Measurements from ENCODE around the gene CUX1.

The CUX1 gene

DNA sequence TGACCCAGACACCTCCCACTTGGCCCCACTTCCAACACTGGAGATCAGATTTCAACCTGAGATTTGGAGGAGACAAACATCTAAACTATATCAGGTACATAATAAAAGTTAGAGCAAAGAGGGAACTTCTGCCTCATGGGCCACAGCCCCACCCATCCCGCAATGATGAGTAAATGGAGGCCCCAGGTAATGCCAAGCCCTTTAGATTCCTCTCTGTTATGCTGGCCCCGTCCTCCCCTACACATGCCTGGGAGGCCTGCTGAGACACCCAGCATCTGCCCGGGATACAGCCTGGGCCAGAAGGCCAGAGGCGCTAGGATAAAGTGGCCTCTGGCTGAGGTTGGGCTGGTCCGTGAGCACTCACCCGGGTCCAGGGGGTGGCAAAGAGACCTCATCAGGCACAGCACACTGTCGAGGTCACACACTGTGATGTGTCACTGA, 283.7 kb downstream of the CUX1 start:
- H3K27ac ChIP-seq (ENCODE audit: low read depth, low read length) = no peak overlapping the region
- H3K36me3 ChIP-seq (ENCODE audit: insufficient read depth, low read length) = peaks cover 8% of the 10 kb centered on the region; the same call in 1 of the 2 replicates
- no peaks in the 10 kb centered on the region for H3K4me1 ChIP-seq (ENCODE audit: control insufficient read depth, insufficient read depth, low read length, unreplicated experiment)
- no peaks in the 10 kb centered on the region for H3K79me2 ChIP-seq (ENCODE audit: control insufficient read depth, insufficient read depth, low read length, unreplicated experiment)
- H3K4me3 ChIP-seq (ENCODE audit: low read depth, low read length) = no peak overlapping the region
- no peak overlapping the region for H2AFZ ChIP-seq (ENCODE audit: low read length, unreplicated experiment)
- H3K27me3 ChIP-seq (ENCODE audit: insufficient read depth, low read length) = no peaks in the 10 kb centered on the region

DNA sequence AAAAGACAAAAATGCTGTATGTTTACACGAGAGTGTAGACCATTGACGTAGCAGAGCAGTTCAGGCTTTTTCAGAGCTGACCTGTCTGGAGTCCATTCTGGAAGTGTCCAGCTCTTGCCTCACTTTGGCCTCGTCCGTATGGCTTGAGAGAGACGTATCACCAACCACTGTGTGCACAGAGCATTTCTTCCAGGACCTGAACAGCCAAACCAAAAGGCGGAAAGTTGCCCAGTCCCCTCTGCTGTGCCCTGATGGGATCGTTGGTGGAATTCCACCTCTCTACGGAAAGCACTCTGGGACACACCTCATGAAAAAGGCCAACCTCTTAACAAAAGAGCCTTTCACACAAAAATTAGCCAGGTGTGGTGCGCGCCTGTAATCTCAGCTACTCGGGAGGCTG, 284.5 kb downstream of the CUX1 start:
- Histone ChIP-seq H3K4me1 (ENCODE audit: control insufficient read depth, insufficient read depth, low read length, unreplicated experiment) (no peaks in the 10 kb centered on the region), H3K27ac (ENCODE audit: low read depth, low read length) (no peak overlapping the region), H3K79me2 (ENCODE audit: control insufficient read depth, insufficient read depth, low read length, unreplicated experiment) (no peaks in the 10 kb centered on the region), H3K4me3 (ENCODE audit: low read depth, low read length) (no peak overlapping the region), H2AFZ (ENCODE audit: low read length, unreplicated experiment) (no peak overlapping the region), H3K36me3 (ENCODE audit: insufficient read depth, low read length) (peaks cover 8% of the 10 kb centered on the region; the same call in 1 of the 2 replicates), H3K27me3 (ENCODE audit: insufficient read depth, low read length) (no peaks in the 10 kb centered on the region)

DNA sequence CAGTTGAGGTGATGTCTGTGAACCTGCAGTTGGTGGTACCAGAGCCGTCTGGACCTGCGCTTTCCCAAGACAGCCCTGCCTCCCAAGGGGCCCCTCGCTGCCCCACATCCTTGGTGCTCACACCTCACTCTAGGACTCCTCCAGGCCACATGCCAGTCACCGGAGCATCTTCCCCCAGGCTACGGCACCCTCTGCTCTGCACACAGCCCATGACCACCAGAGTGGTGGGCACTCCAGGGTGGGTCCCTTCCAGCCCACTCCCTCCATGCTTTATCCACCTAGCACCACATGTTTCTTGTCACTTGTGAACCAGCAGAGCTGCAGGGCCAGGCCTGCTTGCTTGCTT, 285.6 kb downstream of the CUX1 start:
- Histone ChIP-seq H3K36me3 (ENCODE audit: insufficient read depth, low read length) (0 out of 2 replicates have a peak, but pooled peaks cover 5% of the 10 kb centered on the region), H3K27ac (ENCODE audit: low read depth, low read length) (no peak overlapping the region), H3K4me1 (ENCODE audit: control insufficient read depth, insufficient read depth, low read length, unreplicated experiment) (no peaks in the 10 kb centered on the region), H3K27me3 (ENCODE audit: insufficient read depth, low read length) (no peaks in the 10 kb centered on the region), H3K4me3 (ENCODE audit: low read depth, low read length) (no peak overlapping the region), H3K79me2 (ENCODE audit: control insufficient read depth, insufficient read depth, low read length, unreplicated experiment) (no peaks in the 10 kb centered on the region), H2AFZ (ENCODE audit: low read length, unreplicated experiment) (no peak overlapping the region)

DNA sequence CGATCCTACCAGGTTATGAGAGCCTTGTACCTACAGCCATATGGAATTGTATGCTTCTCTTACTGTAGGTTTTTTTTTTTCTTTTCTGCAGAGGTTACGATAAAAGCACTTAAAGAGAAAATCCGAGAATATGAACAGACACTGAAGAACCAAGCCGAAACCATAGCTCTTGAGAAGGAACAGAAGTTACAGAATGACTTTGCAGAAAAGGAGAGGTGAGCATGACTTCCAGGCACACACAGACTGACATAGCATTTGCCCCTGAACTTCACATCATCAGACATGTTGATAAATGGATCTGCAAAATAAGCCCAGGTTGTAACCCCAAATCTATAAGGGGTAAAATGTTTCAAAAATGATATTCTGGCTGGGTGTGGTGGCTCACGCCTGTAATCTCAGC, 286.8 kb downstream of the CUX1 start:
- Histone ChIP-seq H3K27ac (ENCODE audit: low read depth, low read length) (no peak overlapping the region), H3K79me2 (ENCODE audit: control insufficient read depth, insufficient read depth, low read length, unreplicated experiment) (no peaks in the 10 kb centered on the region), H2AFZ (ENCODE audit: low read length, unreplicated experiment) (no peak overlapping the region), H3K4me3 (ENCODE audit: low read depth, low read length) (no peak overlapping the region), H3K36me3 (ENCODE audit: insufficient read depth, low read length) (0 out of 2 replicates have a peak, but pooled peaks cover 5% of the 10 kb centered on the region), H3K27me3 (ENCODE audit: insufficient read depth, low read length) (no peaks in the 10 kb centered on the region), H3K4me1 (ENCODE audit: control insufficient read depth, insufficient read depth, low read length, unreplicated experiment) (no peaks in the 10 kb centered on the region)

DNA sequence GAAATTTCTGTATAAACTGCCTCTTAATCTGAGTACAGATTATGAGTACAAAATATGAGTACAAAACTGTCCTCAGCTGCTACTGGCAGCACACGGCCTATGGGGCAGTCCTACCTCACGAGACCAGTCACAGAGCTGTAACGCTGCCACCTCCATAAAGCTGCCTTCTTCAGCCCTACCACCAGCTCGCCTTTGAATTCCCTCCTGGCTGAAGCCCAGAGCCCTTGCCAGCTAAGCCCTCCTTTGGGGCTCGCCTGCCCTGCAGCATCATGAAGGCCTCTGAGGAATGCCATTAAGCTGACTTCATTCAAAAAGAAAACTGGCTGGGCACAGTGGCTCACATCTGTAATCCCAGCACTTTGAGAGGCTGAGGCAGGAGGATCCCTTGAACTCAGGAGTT, 289.2 kb downstream of the CUX1 start:
- Histone ChIP-seq H3K27me3 (ENCODE audit: insufficient read depth, low read length) (no peaks in the 10 kb centered on the region), H2AFZ (ENCODE audit: low read length, unreplicated experiment) (no peak overlapping the region), H3K36me3 (ENCODE audit: insufficient read depth, low read length) (peaks cover 5% of the 10 kb centered on the region; the same call in 1 of the 2 replicates), H3K4me1 (ENCODE audit: control insufficient read depth, insufficient read depth, low read length, unreplicated experiment) (no peaks in the 10 kb centered on the region), H3K4me3 (ENCODE audit: low read depth, low read length) (no peak overlapping the region), H3K79me2 (ENCODE audit: control insufficient read depth, insufficient read depth, low read length, unreplicated experiment) (no peaks in the 10 kb centered on the region), H3K27ac (ENCODE audit: low read depth, low read length) (no peak overlapping the region)

DNA sequence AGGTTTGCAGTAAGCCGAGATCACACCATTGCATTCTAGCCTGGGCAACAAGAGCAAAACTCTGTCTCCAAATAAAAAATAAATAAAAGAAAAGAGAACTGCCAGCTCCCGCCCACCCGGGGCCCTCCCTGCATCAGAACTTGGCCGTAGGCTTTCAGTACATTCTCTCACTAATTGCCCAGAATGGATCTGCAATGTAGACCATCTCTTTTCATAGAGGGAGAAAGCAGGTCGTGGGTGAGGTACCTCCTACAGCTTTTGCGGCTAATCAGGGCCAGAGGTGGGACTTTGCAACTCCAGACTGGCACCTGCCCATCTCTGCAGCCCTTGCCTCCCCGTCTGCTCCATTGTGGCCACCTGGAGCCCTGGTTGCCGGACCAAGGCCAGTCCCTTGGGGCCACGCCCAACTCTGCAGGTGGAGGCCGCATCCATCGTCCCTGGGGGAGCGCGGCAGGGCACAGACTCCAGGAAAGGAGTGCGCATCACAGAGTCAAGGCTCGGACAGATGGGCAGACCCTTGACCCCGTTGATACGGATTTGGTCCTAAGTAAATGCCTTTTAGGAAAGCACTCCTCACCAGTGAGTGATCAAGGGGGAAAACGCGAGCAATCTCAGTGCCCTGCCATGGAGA, 290.2 kb downstream of the CUX1 start:
- Histone ChIP-seq H3K4me1 (ENCODE audit: control insufficient read depth, insufficient read depth, low read length, unreplicated experiment) (no peaks in the 10 kb centered on the region), H2AFZ (ENCODE audit: low read length, unreplicated experiment) (no peak overlapping the region), H3K36me3 (ENCODE audit: insufficient read depth, low read length) (peaks cover 5% of the 10 kb centered on the region; the same call in 1 of the 2 replicates), H3K27ac (ENCODE audit: low read depth, low read length) (no peak overlapping the region), H3K4me3 (ENCODE audit: low read depth, low read length) (no peak overlapping the region), H3K79me2 (ENCODE audit: control insufficient read depth, insufficient read depth, low read length, unreplicated experiment) (no peaks in the 10 kb centered on the region), H3K27me3 (ENCODE audit: insufficient read depth, low read length) (no peaks in the 10 kb centered on the region)

DNA sequence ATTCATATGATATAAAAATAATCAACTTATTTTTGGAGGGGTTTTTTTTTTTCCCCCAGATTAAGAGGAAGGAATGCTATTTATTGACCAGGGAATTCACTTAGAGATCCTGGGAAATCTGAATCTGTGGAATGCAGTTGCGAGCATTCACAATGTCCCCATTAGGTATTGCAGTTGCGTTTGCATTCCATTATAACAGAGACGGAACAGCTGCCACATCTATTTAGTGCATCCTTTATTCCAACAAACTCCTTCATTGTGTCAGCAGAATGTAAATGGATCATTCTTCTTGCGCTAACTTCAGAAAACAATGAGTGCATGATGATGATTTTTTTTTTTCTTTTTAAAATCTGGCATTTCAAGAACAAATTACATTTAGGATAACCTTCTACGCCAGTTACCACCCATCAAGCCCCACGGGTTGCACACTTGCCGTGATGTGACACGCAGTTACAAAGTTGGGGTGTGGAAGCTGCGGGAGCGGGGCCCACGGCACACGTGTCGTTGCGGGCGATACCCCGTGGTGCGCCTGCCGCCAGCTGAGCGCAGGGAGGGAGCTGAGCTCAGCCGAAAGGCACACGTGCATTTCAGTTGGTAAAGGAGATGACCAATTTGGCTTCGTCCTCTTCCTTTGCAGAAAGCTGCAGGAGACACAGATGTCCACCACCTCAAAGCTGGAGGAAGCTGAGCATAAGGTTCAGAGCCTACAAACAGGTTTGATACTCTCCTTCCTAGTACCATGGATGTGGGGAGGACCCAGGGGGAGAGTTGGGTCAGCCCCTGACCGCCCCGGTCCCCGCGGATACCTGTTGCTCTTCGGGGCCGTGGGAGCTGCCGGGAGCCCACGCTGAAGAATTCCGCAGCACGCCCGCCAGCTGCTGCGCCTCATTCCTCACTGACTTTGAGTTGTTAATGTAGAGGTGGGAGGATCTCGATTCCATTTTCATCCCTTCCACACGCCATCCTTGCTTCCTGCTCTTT, 293.9 kb downstream of the CUX1 start:
- H3K27ac ChIP-seq (ENCODE audit: low read depth, low read length) = no peak overlapping the region
- H3K4me1 ChIP-seq (ENCODE audit: control insufficient read depth, insufficient read depth, low read length, unreplicated experiment) = no peaks in the 10 kb centered on the region
- peaks cover 3% of the 10 kb centered on the region; the same call in 1 of the 2 replicates for H3K36me3 ChIP-seq (ENCODE audit: insufficient read depth, low read length)
- H3K4me3 ChIP-seq (ENCODE audit: low read depth, low read length) = no peak overlapping the region
- no peaks in the 10 kb centered on the region for H3K27me3 ChIP-seq (ENCODE audit: insufficient read depth, low read length)
- no peaks in the 10 kb centered on the region for H3K79me2 ChIP-seq (ENCODE audit: control insufficient read depth, insufficient read depth, low read length, unreplicated experiment)
- no peak overlapping the region for H2AFZ ChIP-seq (ENCODE audit: low read length, unreplicated experiment)

DNA sequence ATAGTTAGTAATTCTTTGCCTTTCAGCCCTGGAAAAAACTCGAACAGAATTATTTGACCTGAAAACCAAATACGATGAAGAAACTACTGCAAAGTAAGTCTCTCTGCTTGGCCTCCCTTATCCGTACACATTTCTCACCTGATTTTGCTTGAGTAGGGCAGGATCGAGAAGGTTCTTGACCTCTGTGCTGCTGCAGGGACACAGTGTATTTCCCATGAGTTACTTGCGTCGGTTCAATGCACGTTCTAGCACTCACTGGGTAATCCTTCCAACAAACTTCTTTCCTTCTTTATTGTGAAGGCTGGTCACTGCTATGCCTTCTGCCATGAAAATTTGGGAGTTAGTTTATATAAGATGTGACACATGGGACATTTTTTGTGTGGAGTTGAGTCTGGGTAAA, 297.8 kb downstream of the CUX1 start:
- Histone ChIP-seq H3K27me3 (ENCODE audit: insufficient read depth, low read length) (no peaks in the 10 kb centered on the region), H3K36me3 (ENCODE audit: insufficient read depth, low read length) (peaks cover 3% of the 10 kb centered on the region; the same call in 1 of the 2 replicates), H3K79me2 (ENCODE audit: control insufficient read depth, insufficient read depth, low read length, unreplicated experiment) (no peaks in the 10 kb centered on the region), H3K27ac (ENCODE audit: low read depth, low read length) (no peak overlapping the region), H3K4me1 (ENCODE audit: control insufficient read depth, insufficient read depth, low read length, unreplicated experiment) (peaks cover 10% of the 10 kb centered on the region), H2AFZ (ENCODE audit: low read length, unreplicated experiment) (no peak overlapping the region), H3K4me3 (ENCODE audit: low read depth, low read length) (no peak overlapping the region)

DNA sequence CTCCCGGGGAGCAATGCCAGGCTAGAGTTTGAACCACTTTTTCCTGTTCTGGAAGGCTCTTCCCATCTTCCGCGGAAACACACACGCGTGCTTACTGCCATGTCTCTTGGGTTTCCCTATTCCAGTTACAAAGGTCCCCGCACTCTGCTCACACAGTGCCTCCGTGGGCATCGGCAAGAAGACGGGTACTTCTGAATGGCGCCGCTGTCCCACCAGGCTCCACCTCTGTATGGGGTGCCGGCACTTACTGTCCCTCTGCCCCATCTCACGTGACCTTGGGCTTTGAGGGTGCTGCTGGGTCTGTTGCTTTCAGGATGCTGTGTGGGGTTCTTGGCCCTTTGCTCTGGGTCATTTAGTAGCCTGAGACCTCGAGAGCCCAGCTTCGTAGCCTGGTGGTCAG, 298.5 kb downstream of the CUX1 start:
- H3K4me3 ChIP-seq (ENCODE audit: low read depth, low read length) = no peak overlapping the region
- H3K4me1 ChIP-seq (ENCODE audit: control insufficient read depth, insufficient read depth, low read length, unreplicated experiment) = peaks cover 10% of the 10 kb centered on the region
- peaks cover 3% of the 10 kb centered on the region; the same call in 1 of the 2 replicates for H3K36me3 ChIP-seq (ENCODE audit: insufficient read depth, low read length)
- no peak overlapping the region for H3K27ac ChIP-seq (ENCODE audit: low read depth, low read length)
- no peak overlapping the region for H2AFZ ChIP-seq (ENCODE audit: low read length, unreplicated experiment)
- no peaks in the 10 kb centered on the region for H3K79me2 ChIP-seq (ENCODE audit: control insufficient read depth, insufficient read depth, low read length, unreplicated experiment)
- H3K27me3 ChIP-seq (ENCODE audit: insufficient read depth, low read length) = no peaks in the 10 kb centered on the region

DNA sequence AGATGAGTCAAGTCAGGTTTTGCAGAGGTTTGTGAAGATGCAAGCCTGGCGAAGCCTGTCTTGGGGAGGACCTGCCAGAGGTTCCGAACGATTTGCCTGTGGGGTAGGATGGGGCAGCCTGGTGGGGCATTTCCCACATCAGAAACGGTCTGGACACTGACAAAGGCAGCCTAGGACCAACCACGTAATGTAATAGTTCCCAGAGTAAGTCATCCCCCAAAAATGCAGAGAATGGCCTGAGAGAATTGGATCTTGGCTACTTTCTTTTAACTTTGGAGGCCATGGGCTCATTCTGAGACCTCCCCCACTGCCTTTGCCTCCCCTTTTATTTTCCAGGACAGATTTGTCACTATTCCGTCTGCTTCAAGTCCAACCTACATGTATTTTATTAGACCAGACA, 300.3 kb downstream of the CUX1 start:
- Histone ChIP-seq H3K27me3 (ENCODE audit: insufficient read depth, low read length) (no peaks in the 10 kb centered on the region), H3K79me2 (ENCODE audit: control insufficient read depth, insufficient read depth, low read length, unreplicated experiment) (no peaks in the 10 kb centered on the region), H2AFZ (ENCODE audit: low read length, unreplicated experiment) (no peak overlapping the region), H3K27ac (ENCODE audit: low read depth, low read length) (peak overlapping the region; percentile 46), H3K4me3 (ENCODE audit: low read depth, low read length) (no peak overlapping the region), H3K4me1 (ENCODE audit: control insufficient read depth, insufficient read depth, low read length, unreplicated experiment) (peaks cover 23% of the 10 kb centered on the region), H3K36me3 (ENCODE audit: insufficient read depth, low read length) (0 out of 2 replicates have a peak, but pooled peaks cover 3% of the 10 kb centered on the region)
